Gastroesophageal sphincter (tissue), 4 donors: ENCODE measurements around the gene CAAP1. TPM values are rescaled to one million over a fixed set of nuclear protein-coding genes. Genes with fewer than 3 reads are reported as not detected.
A peak's percentile ranks its signal among the peaks of the same experiment; 100 is the strongest.

Experiments used
- ATAC-seq: fragments of 150-250 bp; one replicate; pipeline ENCODE4 v1.9.1; 2016; ENCODE audit warnings: mild to moderate bottlenecking, moderate library complexity
- H3K27ac ChIP-seq, 4 donors: fragments of 200-600 bp; sonication (generic) in 3 of 4; 1 replicate in 3 of 4; 2 replicates in 1 of 4; pipeline ENCODE4 v1.5.1; 2016 to 2019
- H3K27me3 ChIP-seq: fragments of 200-600 bp; sonication (generic); one replicate; pipeline ENCODE4 v1.5.1; 2019
- H3K36me3 ChIP-seq, 2 donors: fragments of 200-600 bp; sonication (generic); one replicate each; pipeline ENCODE4 v1.5.1; 2019; ENCODE audit warnings: control low read depth in 1 of 2
- H3K4me1 ChIP-seq, 3 donors: fragments of 200-600 bp; sonication (generic); 1 replicate in 2 of 3; 2 replicates in 1 of 3; pipeline ENCODE4 v1.5.1; 2016 to 2019; ENCODE audit warnings: control low read depth in 2 of 3
- H3K4me3 ChIP-seq, 2 donors: fragments of 200-600 bp; sonication (generic); one replicate each; pipeline ENCODE4 v1.5.1; 2019; ENCODE audit warnings: mild to moderate bottlenecking in 1 of 2, moderate library complexity in 1 of 2
- H3K9me3 ChIP-seq, 3 donors: fragments of 200-600 bp; sonication (generic); one replicate each; pipeline ENCODE4 v1.5.1; 2017 to 2019; ENCODE audit warnings: control low read depth in 2 of 3
- CTCF ChIP-seq, 4 experiments: fragments of 200-600 bp in 2 of 4; fragments of 450-650 bp in 2 of 4; sonication (generic) in 1 of 4; IDR thresholded peaks; one replicate each; pipeline ENCODE4 v1.5.1; 2017 to 2019; ENCODE audit warnings: antibody characterized with exemption in 4 of 4, mild to moderate bottlenecking in 2 of 4, moderate library complexity in 2 of 4
- EP300 ChIP-seq: sonication (generic); formaldehyde crosslinking; IDR thresholded peaks from one replicate; pipeline ENCODE4 v1.6.1; 2017; ENCODE audit warnings: antibody characterized with exemption, mild to moderate bottlenecking
- POLR2A ChIP-seq, 2 donors: fragments of 450-650 bp; IDR thresholded peaks; one replicate each; pipeline ENCODE4 v1.6.1; 2017; ENCODE audit warnings: antibody characterized with exemption in 2 of 2, mild to moderate bottlenecking in 2 of 2, moderate library complexity in 1 of 2
- POLR2AphosphoS5 ChIP-seq: sonication (generic); formaldehyde crosslinking; IDR thresholded peaks from one replicate; pipeline ENCODE4 v1.6.1; 2017; ENCODE audit warnings: antibody characterized with exemption
- WGBS, 2 donors: methylation state at CpG; one replicate each; pipeline ENCODE4 v1.1.5; 2018; ENCODE audit warnings: low coverage in 1 of 2; 5-methylcytosine and 5-hydroxymethylcytosine counted together
- total RNA-seq, 4 donors: library from RNA; depleted of rRNA; stranded (reverse); fragments of >200 nt; gene quantifications; one replicate each; pipeline ENCODE4 v1.1.0, GENCODE V29; 2016

Gene CAAP1
- total RNA-seq, 4 donors from 2014 or later: 12.6 to 21.8 (median 15.9) TPM

- TF ChIP-seq EP300 (no peak), POLR2A (IDR thresholded peaks at IDR 0.05) (no peak), POLR2AphosphoS5 (no peak), CTCF (IDR thresholded peaks at IDR 0.05) (no peak)
- H3K27ac ChIP-seq: no peak overlapping the region
- peaks cover 7 to 57% of the 10 kb centered on the region in 2 donors for H3K36me3 ChIP-seq
- H3K9me3 ChIP-seq: no peaks in the 10 kb centered on the region
- WGBS, 2 donors: 59 to 67% methylated on average over 1 of the region's 1 CpG
- H3K4me3 ChIP-seq: no peak overlapping the region
- no peak for ATAC-seq
- H3K4me1 ChIP-seq: no peaks in the 10 kb centered on the region
- no peaks in the 10 kb centered on the region for H3K27me3 ChIP-seq
Observed at GRCh38 chr9:26904671-26905070, 12.1 kb upstream of the CAAP1 start.

GRCh38 chr9:26904070-26904469, 11.5 kb upstream of the CAAP1 start:
- ATAC-seq: no peak
- 46 to 60% methylated on average over 3 of the region's 3 CpGs for WGBS, 2 donors
- TF ChIP-seq POLR2AphosphoS5: no peak
- no peaks in the 10 kb centered on the region for H3K9me3 ChIP-seq
- no peaks in the 10 kb centered on the region for H3K4me1 ChIP-seq
- H3K36me3 ChIP-seq: peaks cover 7 to 52% of the 10 kb centered on the region in 2 donors
- H3K4me3 ChIP-seq: no peak overlapping the region
- H3K27me3 ChIP-seq: no peaks in the 10 kb centered on the region
- no peak overlapping the region for H3K27ac ChIP-seq

- 17 to 28% methylated on average over 7 of the region's 7 CpGs for WGBS, 2 donors
- H3K27me3 ChIP-seq: no peaks in the 10 kb centered on the region
- peak overlapping the region; percentile 87 to 99 (median 97) for H3K27ac ChIP-seq
- no peaks in the 10 kb centered on the region for H3K9me3 ChIP-seq
- H3K4me3 ChIP-seq: peak overlapping the region; percentile 73 to 99
- no peaks in the 10 kb centered on the region for H3K36me3 ChIP-seq
- ATAC-seq: no peak
- TF ChIP-seq CTCF (IDR thresholded peaks at IDR 0.05) (no peak), EP300 (no peak), POLR2AphosphoS5 (no peak), POLR2A (IDR thresholded peaks at IDR 0.05) (no peak)
- H3K4me1 ChIP-seq: peaks cover 0 to 42% (median 8%) of the 10 kb centered on the region in 3 donors
Observed at GRCh38 chr9:26893030-26893676, 551 bp upstream of the CAAP1 start.

GRCh38 chr9:26891726-26892125, 876 bp downstream of the CAAP1 start:
- H3K4me1 ChIP-seq: peaks cover 0 to 45% (median 8%) of the 10 kb centered on the region in 3 donors
- H3K27ac ChIP-seq: peak overlapping the region; percentile 87 to 99 (median 97)
- H3K9me3 ChIP-seq: no peaks in the 10 kb centered on the region
- TF ChIP-seq EP300 (no peak), CTCF (IDR thresholded peaks at IDR 0.05) (no peak), POLR2A (IDR thresholded peaks at IDR 0.05) (no peak), POLR2AphosphoS5 (no peak)
- H3K36me3 ChIP-seq: peaks cover 0 to 3% of the 10 kb centered on the region in 2 donors
- H3K27me3 ChIP-seq: no peaks in the 10 kb centered on the region
- no peak for ATAC-seq
- WGBS, 2 donors: 0% methylated on average over 10 to 14 of the region's 14 CpGs
- H3K4me3 ChIP-seq: peak overlapping the region; percentile 73 to 99

GRCh38 chr9:26888271-26888670, 4.3 kb downstream of the CAAP1 start:
- H3K27ac ChIP-seq: no peak overlapping the region
- H3K27me3 ChIP-seq: no peaks in the 10 kb centered on the region
- H3K4me1 ChIP-seq: peaks cover 0 to 43% (median 8%) of the 10 kb centered on the region in 3 donors
- TF ChIP-seq POLR2AphosphoS5 (no peak), EP300 (no peak), CTCF (IDR thresholded peaks at IDR 0.05) (no peak), POLR2A (IDR thresholded peaks at IDR 0.05) (no peak)
- 71 to 83% methylated on average over 1 of the region's 1 CpG for WGBS, 2 donors
- ATAC-seq: no peak
- H3K36me3 ChIP-seq: peaks cover 0 to 18% of the 10 kb centered on the region in 2 donors
- no peaks in the 10 kb centered on the region for H3K9me3 ChIP-seq
- no peak overlapping the region for H3K4me3 ChIP-seq
